Nephron progenitor cell (in vitro differentiated cells): ENCODE data around the gene GFRA1.

ENCODE experiments used
- DNase-seq: peaks from one replicate; pipeline ENCODE4 v3.0.0; 2021
- H3K27ac Mint-ChIP-seq: 2 replicates; pipeline ENCODE4 v1.8.0; 2021; ENCODE audit warnings: mild to moderate bottlenecking, moderate library complexity, mixed read lengths
- H3K27me3 Mint-ChIP-seq: 2 replicates; pipeline ENCODE4 v1.8.0; 2021; ENCODE audit warnings: mild to moderate bottlenecking, low read depth, mixed read lengths; ENCODE audit not compliant: poor library complexity
- H3K36me3 Mint-ChIP-seq: 2 replicates; pipeline ENCODE4 v1.8.0; 2021; ENCODE audit warnings: low read depth, mixed read lengths
- H3K4me1 Mint-ChIP-seq: 2 replicates; pipeline ENCODE4 v1.8.0; 2021; ENCODE audit warnings: mixed read lengths
- H3K4me3 Mint-ChIP-seq: 2 replicates; pipeline ENCODE4 v1.8.0; 2021; ENCODE audit warnings: mild to moderate bottlenecking, moderate library complexity, mixed read lengths
- H3K9me3 Mint-ChIP-seq: 2 replicates; pipeline ENCODE4 v1.8.0; 2021; ENCODE audit warnings: mild to moderate bottlenecking, moderate library complexity, mixed read lengths
- TF ChIP-seq, protein P1 (sequence below): fragments of 200-600 bp; sonication (generic); IDR thresholded peaks from 2 replicates; pipeline ENCODE4 v1.5.0; 2021; ENCODE audit warnings: antibody characterized with exemption

The GFRA1 gene

DNA sequence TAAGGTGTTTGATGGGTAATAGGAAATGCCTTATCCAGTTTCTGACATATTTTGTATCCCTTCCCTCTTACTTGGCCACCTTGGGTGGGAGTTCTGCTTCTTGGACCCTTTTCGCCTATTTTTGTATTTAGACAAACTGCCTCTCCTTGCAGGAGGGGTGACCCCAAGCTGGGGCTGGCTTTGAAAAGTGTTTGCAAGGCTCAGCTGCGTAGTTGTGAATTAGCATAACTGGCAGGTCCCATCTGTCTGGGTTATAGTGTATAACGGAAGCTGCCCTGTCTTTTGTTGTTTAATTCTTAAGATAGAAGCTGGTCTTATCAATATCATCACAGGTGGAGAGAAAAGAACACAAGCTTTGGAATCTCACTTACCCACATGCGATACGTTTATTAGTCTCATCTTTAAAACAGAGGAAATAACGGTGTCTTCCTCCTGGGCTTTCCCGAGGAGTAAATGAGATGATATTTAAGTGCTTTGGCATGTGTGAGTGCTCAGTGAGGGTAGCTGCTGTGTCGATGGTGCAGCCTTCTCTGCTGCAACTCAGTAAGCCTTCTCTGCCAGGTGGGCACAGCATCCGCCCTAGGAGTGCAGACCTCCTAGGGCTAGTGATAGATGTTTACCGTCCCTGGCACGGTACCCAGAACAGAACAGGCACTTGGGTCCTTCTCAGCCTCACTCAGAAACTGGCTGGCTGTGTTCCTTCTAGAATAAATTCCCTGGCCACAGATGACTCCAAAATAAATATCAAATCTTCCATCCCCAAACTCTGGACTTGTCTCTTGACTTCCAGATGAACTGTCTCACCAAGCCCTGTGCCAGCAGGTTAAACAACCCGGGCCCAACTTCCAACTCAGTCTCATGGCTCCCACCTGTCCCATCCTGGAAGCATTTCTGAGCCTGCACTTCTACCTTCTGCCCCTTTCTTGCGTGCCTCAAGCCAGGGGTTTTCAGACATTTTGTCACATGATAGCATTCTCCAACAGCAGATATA, 227.3 kb downstream of the GFRA1 start:
- no peak overlapping the region for H3K27ac Mint-ChIP-seq
- H3K9me3 Mint-ChIP-seq = peaks cover 11% of the 10 kb centered on the region
- H3K4me1 Mint-ChIP-seq = peaks cover 27% of the 10 kb centered on the region
- no peak overlapping the region for H3K4me3 Mint-ChIP-seq
- TF ChIP-seq, protein P1, sequence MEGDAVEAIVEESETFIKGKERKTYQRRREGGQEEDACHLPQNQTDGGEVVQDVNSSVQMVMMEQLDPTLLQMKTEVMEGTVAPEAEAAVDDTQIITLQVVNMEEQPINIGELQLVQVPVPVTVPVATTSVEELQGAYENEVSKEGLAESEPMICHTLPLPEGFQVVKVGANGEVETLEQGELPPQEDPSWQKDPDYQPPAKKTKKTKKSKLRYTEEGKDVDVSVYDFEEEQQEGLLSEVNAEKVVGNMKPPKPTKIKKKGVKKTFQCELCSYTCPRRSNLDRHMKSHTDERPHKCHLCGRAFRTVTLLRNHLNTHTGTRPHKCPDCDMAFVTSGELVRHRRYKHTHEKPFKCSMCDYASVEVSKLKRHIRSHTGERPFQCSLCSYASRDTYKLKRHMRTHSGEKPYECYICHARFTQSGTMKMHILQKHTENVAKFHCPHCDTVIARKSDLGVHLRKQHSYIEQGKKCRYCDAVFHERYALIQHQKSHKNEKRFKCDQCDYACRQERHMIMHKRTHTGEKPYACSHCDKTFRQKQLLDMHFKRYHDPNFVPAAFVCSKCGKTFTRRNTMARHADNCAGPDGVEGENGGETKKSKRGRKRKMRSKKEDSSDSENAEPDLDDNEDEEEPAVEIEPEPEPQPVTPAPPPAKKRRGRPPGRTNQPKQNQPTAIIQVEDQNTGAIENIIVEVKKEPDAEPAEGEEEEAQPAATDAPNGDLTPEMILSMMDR = no peak
- peaks cover 5% of the 10 kb centered on the region for H3K36me3 Mint-ChIP-seq
- DNase-seq = no peak
- H3K27me3 Mint-ChIP-seq = peaks cover 5% of the 10 kb centered on the region

DNA sequence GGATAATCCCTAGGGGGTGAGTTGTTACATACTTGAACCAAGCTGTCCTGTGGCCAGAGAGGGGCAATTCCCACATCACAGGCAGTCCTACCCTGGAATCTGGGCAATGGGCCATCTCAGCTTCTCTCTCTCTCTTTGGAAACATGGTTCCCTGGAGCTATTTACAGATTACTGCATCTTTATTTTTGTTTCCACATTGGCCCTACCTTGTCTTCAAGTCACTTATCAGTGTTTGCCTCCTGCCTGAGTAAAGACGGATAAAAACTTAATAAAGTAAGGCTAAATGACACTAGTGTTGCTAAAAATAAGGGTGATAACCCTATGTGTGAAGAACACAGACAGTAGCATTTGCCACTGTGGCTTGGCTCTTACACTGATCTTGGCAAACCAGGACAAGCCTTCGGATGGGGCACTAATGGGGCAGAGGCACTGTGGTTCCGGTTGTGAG, 228.2 kb downstream of the GFRA1 start:
- DNase-seq = no peak
- peaks cover 26% of the 10 kb centered on the region for H3K4me1 Mint-ChIP-seq
- no peak overlapping the region for H3K4me3 Mint-ChIP-seq
- H3K27ac Mint-ChIP-seq = no peak overlapping the region
- peaks cover 11% of the 10 kb centered on the region for H3K9me3 Mint-ChIP-seq
- peaks cover 5% of the 10 kb centered on the region for H3K27me3 Mint-ChIP-seq
- H3K36me3 Mint-ChIP-seq = peaks cover 5% of the 10 kb centered on the region
- TF ChIP-seq, protein P1 = no peak

DNA sequence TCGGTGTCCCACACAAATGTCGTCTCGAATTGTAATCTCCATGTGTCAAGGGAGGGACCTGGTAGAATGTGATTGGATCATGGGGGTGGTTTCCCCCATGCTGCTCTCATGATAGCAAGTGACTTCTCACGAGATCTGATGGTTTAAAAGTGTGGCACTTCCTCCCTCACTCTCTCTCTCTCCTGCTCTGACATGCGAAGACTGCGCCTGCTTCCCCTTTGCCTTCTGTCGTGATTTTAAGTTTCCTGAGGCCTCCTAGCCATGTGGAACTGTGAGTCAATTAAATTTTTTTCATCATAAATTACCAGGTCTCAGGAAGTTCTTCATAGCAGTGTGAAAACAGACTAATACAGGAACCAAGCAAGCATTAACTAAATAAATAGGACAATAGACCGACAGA, 229.1 kb downstream of the GFRA1 start:
- peaks cover 26% of the 10 kb centered on the region for H3K4me1 Mint-ChIP-seq
- peaks cover 5% of the 10 kb centered on the region for H3K27me3 Mint-ChIP-seq
- TF ChIP-seq, protein P1 = no peak
- peaks cover 11% of the 10 kb centered on the region for H3K9me3 Mint-ChIP-seq
- no peak for DNase-seq
- no peak overlapping the region for H3K4me3 Mint-ChIP-seq
- no peak overlapping the region for H3K27ac Mint-ChIP-seq
- H3K36me3 Mint-ChIP-seq = peaks cover 5% of the 10 kb centered on the region

DNA sequence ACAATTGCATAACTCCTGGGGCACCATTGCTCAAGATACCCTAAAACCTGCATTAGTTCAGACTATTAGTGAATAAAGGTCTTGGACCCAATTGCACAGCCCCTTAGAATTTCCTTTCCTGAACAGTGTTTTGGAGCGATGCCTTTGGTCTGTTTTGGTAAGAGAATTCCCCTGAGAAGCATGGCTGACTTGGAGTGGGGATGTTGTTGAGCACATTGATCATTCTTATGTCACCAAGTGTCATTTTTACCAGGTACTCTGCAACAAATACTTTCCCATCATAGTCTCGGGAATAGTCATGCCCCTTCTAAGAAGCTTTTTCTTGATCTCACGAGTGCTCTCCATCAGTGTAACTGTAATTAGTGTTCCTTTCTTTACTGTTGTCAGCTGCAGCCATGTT, 229.7 kb downstream of the GFRA1 start:
- H3K36me3 Mint-ChIP-seq = peaks cover 5% of the 10 kb centered on the region
- no peak overlapping the region for H3K27ac Mint-ChIP-seq

DNA sequence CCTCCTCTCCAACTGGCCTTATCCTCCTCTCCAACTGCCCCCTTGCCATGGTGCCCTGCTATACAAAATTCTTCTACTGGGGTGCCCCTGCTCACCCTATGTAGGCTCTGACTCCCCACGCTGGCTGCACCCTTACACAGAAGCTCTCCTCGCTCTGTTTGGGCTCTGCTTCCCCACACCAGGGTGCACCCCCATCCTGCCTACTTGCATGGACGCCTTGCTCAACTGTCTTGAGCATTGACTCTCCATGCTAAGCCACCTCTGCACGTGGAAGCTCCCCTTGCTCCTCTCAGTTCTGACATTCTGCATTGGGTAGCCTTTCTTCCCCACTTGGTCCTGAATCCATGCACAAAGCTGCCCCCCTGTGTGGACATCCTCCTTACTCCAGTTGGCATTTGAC, 231.1 kb downstream of the GFRA1 start:
- Mint-ChIP-seq H3K27ac (no peak overlapping the region), H3K9me3 (peaks cover 11% of the 10 kb centered on the region), H3K4me1 (peaks cover 25% of the 10 kb centered on the region), H3K27me3 (peaks cover 5% of the 10 kb centered on the region), H3K4me3 (no peak overlapping the region), H3K36me3 (peaks cover 5% of the 10 kb centered on the region)
- DNase-seq = no peak
- TF ChIP-seq, protein P1 = no peak

More for the DNA sequence above, 229.7 kb downstream of the GFRA1 start:
- H3K4me3 Mint-ChIP-seq = no peak overlapping the region
- peaks cover 11% of the 10 kb centered on the region for H3K9me3 Mint-ChIP-seq
- DNase-seq = no peak
- H3K4me1 Mint-ChIP-seq = peaks cover 31% of the 10 kb centered on the region
- TF ChIP-seq, protein P1 = no peak
- peaks cover 5% of the 10 kb centered on the region for H3K27me3 Mint-ChIP-seq
